HG02885 (cell line): Measurements from ENCODE around the gene BCL2.
"Not testable (repeated sequence)": the region's sequence is repeated elsewhere in the genome, so short reads cannot be mapped to it uniquely, and the experiment has no call there.

Experiments used
- ATAC-seq: cut with Tn5 transposase; IDR thresholded peaks from one replicate; pipeline ENCODE4 v1.9.1; 2021; ENCODE audit warnings: mild to moderate bottlenecking; ENCODE audit not compliant: unreplicated experiment, poor library complexity

The BCL2 gene

GRCh38 chr18:63319383-63320122, at the start of gene BCL2:
Gene BCL2, minus strand, starts transcription at chr18:63319769.
- ATAC-seq, result peak; percentile 20

- no peak for ATAC-seq
Observed at GRCh38 chr18:63368611-63369010, 49.0 kb upstream of the BCL2 start.

- peak; percentile 89 for ATAC-seq
Observed at GRCh38 chr18:63367053-63367953, 47.7 kb upstream of the BCL2 start, which contains the start of gene KDSR. Gene KDSR, minus strand, starts transcription at chr18:63367206. Its CDS starts 88 bp downstream, at chr18:63367118.

GRCh38 chr18:63366213-63367052, 46.9 kb upstream of the BCL2 start:
- ATAC-seq, result peak; percentile 35

- no peak for ATAC-seq
Observed at GRCh38 chr18:63365876-63366212, 46.3 kb upstream of the BCL2 start.

GRCh38 chr18:63363951-63364350, 44.4 kb upstream of the BCL2 start:
- ATAC-seq, result no peak

GRCh38 chr18:63363420-63363819, 43.9 kb upstream of the BCL2 start:
- not testable (repeated sequence) for ATAC-seq

- ATAC-seq, result no peak
Observed at GRCh38 chr18:63356272-63356896, 36.8 kb upstream of the BCL2 start.

GRCh38 chr18:63350230-63350629, 30.7 kb upstream of the BCL2 start:
- no peak for ATAC-seq

GRCh38 chr18:63348508-63349136, 29.1 kb upstream of the BCL2 start:
- ATAC-seq, result no peak

GRCh38 chr18:63346480-63347183, 27.1 kb upstream of the BCL2 start:
- no peak for ATAC-seq

- no peak for ATAC-seq
Observed at GRCh38 chr18:63346031-63346430, 26.5 kb upstream of the BCL2 start.

GRCh38 chr18:63344918-63345317, 25.3 kb upstream of the BCL2 start:
- ATAC-seq, result no peak

GRCh38 chr18:63344263-63344662, 24.7 kb upstream of the BCL2 start:
- no peak for ATAC-seq

- ATAC-seq, result no peak
Observed at GRCh38 chr18:63342206-63342605, 22.6 kb upstream of the BCL2 start.

GRCh38 chr18:63339920-63340484, 20.4 kb upstream of the BCL2 start:
- no peak for ATAC-seq

GRCh38 chr18:63336366-63337099, 17.0 kb upstream of the BCL2 start:
- no peak for ATAC-seq

- ATAC-seq, result no peak
Observed at GRCh38 chr18:63331105-63331504, 11.5 kb upstream of the BCL2 start.
